ENCODE data around the gene LETM1. TPM values are rescaled to one million over a fixed set of nuclear protein-coding genes. Genes with fewer than 3 reads are reported as not detected.

LETM1 gene
- total RNA-seq, 1 donor from 2014 or later, result 16.9 TPM

GRCh38 chr4:1796486-1797204, 59.3 kb downstream of the LETM1 start:
- no peak overlapping the region for H3K27ac ChIP-seq
- peaks cover 2% of the 10 kb centered on the region for H3K4me1 Mint-ChIP-seq
- H2AFZ ChIP-seq (replicated peaks), result no peak overlapping the region
- no peaks in the 10 kb centered on the region for H3K9me3 ChIP-seq (ENCODE audit: low read depth)
- peaks cover 53% of the 10 kb centered on the region for H4K20me1 ChIP-seq (ENCODE audit: low read depth)
- no peak overlapping the region for H3K9ac ChIP-seq
- H3K27me3 ChIP-seq, result peaks cover 42% of the 10 kb centered on the region
- H3K4me3 Mint-ChIP-seq, result peak overlapping the region; percentile 48
- TF ChIP-seq CTCF (IDR thresholded peaks at IDR 0.05), result no peak
- TF ChIP-seq EZH2phosphoT487 (IDR thresholded peaks at IDR 0.05), result no peak
- no peak for TF ChIP-seq EZH2 (IDR thresholded peaks at IDR 0.05)
- no peaks in the 10 kb centered on the region for H3K36me3 ChIP-seq
- peaks cover 19% of the 10 kb centered on the region for H3K4me1 ChIP-seq
- H3K79me2 ChIP-seq (ENCODE audit: low read depth), result peaks cover 42% of the 10 kb centered on the region
- H3K27ac Mint-ChIP-seq, result no peak overlapping the region
- peaks cover 20% of the 10 kb centered on the region for H3F3A ChIP-seq (ENCODE audit: low read depth)
- no peak overlapping the region for H3K4me3 ChIP-seq
- H3K36me3 Mint-ChIP-seq, result peaks cover 2% of the 10 kb centered on the region
- no peaks in the 10 kb centered on the region for H3K9me3 Mint-ChIP-seq
- H3K27me3 Mint-ChIP-seq (ENCODE audit: insufficient read depth, low read depth), result peaks cover 7% of the 10 kb centered on the region
- no peak for DNase-seq (ENCODE audit: low spot score)
- H3K4me2 ChIP-seq, result no peak overlapping the region

GRCh38 chr4:1795299-1796195, 60.4 kb downstream of the LETM1 start:
- H3K36me3 ChIP-seq, result no peaks in the 10 kb centered on the region
- peak overlapping the region; percentile 57 for H3K4me3 ChIP-seq
- no peak overlapping the region for H3K27ac Mint-ChIP-seq
- TF ChIP-seq EZH2phosphoT487 (IDR thresholded peaks at IDR 0.05), result no peak
- no peak for TF ChIP-seq EZH2 (IDR thresholded peaks at IDR 0.05)
- no peak for TF ChIP-seq CTCF (IDR thresholded peaks at IDR 0.05)
- H3K79me2 ChIP-seq (ENCODE audit: low read depth), result peaks cover 42% of the 10 kb centered on the region
- no peaks in the 10 kb centered on the region for H3K9me3 Mint-ChIP-seq
- peaks cover 19% of the 10 kb centered on the region for H3K4me1 ChIP-seq
- no peak for DNase-seq (ENCODE audit: low spot score)
- no peaks in the 10 kb centered on the region for H3K9me3 ChIP-seq (ENCODE audit: low read depth)
- peaks cover 25% of the 10 kb centered on the region for H3F3A ChIP-seq (ENCODE audit: low read depth)
- H2AFZ ChIP-seq (replicated peaks), result no peak overlapping the region
- H4K20me1 ChIP-seq (ENCODE audit: low read depth), result peaks cover 53% of the 10 kb centered on the region
- peak overlapping the region; percentile 97 for H3K4me2 ChIP-seq
- H3K4me3 Mint-ChIP-seq, result peak overlapping the region; percentile 75
- peaks cover 2% of the 10 kb centered on the region for H3K36me3 Mint-ChIP-seq
- no peak overlapping the region for H3K27ac ChIP-seq
- no peak overlapping the region for H3K9ac ChIP-seq
- H3K27me3 Mint-ChIP-seq (ENCODE audit: insufficient read depth, low read depth), result peaks cover 18% of the 10 kb centered on the region
- peaks cover 8% of the 10 kb centered on the region for H3K4me1 Mint-ChIP-seq
- peaks cover 53% of the 10 kb centered on the region for H3K27me3 ChIP-seq

GRCh38 chr4:1794809-1795298, 61.1 kb downstream of the LETM1 start:
- H3K4me3 Mint-ChIP-seq, result peak overlapping the region; percentile 78
- no peak overlapping the region for H3K27ac Mint-ChIP-seq
- H3K4me3 ChIP-seq, result peak overlapping the region; percentile 57

More at GRCh38 chr4:1794809-1795298, 61.1 kb downstream of the LETM1 start:
- Histone ChIP-seq H3K27me3 (peaks cover 60% of the 10 kb centered on the region), H3F3A (ENCODE audit: low read depth) (peaks cover 28% of the 10 kb centered on the region), H3K4me1 (peaks cover 19% of the 10 kb centered on the region), H3K79me2 (ENCODE audit: low read depth) (peaks cover 42% of the 10 kb centered on the region), H3K4me2 (peak overlapping the region; percentile 97), H4K20me1 (ENCODE audit: low read depth) (peaks cover 53% of the 10 kb centered on the region), H3K9ac (no peak overlapping the region), H2AFZ (replicated peaks) (peak overlapping the region; percentile 65), H3K9me3 (ENCODE audit: low read depth) (no peaks in the 10 kb centered on the region), H3K36me3 (no peaks in the 10 kb centered on the region), H3K27ac (no peak overlapping the region)
- TF ChIP-seq EZH2phosphoT487 (IDR thresholded peaks at IDR 0.05) (no peak), EZH2 (IDR thresholded peaks at IDR 0.05) (peak; percentile 74)
- Mint-ChIP-seq H3K4me1 (peaks cover 13% of the 10 kb centered on the region), H3K27me3 (ENCODE audit: insufficient read depth, low read depth) (peaks cover 21% of the 10 kb centered on the region), H3K9me3 (no peaks in the 10 kb centered on the region), H3K36me3 (peaks cover 2% of the 10 kb centered on the region)
- DNase-seq (ENCODE audit: low spot score), result peak; percentile 65

All from neural progenitor cell (in vitro differentiated cells).